ENCODE results near the gene TRIM36. TPM values are rescaled to one million over a fixed set of nuclear protein-coding genes. Genes with fewer than 3 reads are reported as not detected.

TRIM36 gene
- total RNA-seq, 1 donor from 2014 or later = 22.9 TPM

DNA sequence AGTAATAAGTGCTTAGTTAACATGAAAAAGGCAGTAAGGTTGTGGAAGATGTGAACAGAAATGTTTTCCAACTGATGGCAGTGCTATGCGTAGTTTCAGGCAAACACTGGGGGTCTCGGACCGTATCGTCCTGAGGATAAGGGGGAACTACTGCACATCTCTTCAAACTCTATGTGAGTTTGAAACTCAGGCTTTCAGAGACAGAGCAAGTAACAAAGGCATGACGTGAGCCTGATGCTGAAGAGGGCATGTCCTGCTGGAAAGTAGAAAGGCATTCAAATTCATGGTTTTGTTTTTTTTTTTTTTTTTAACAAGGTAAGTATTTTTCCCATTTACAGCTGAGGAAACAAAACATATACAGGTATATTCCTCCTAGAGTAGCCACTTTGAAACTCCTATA lies 59.9 kb downstream of the TRIM36 start:
- no peak for DNase-seq (ENCODE audit: low read depth, low spot score)
- TF ChIP-seq, protein P1, sequence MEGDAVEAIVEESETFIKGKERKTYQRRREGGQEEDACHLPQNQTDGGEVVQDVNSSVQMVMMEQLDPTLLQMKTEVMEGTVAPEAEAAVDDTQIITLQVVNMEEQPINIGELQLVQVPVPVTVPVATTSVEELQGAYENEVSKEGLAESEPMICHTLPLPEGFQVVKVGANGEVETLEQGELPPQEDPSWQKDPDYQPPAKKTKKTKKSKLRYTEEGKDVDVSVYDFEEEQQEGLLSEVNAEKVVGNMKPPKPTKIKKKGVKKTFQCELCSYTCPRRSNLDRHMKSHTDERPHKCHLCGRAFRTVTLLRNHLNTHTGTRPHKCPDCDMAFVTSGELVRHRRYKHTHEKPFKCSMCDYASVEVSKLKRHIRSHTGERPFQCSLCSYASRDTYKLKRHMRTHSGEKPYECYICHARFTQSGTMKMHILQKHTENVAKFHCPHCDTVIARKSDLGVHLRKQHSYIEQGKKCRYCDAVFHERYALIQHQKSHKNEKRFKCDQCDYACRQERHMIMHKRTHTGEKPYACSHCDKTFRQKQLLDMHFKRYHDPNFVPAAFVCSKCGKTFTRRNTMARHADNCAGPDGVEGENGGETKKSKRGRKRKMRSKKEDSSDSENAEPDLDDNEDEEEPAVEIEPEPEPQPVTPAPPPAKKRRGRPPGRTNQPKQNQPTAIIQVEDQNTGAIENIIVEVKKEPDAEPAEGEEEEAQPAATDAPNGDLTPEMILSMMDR (conservative IDR thresholded peaks at IDR 0.05) = no peak
- H3K9me3 Mint-ChIP-seq = no peaks in the 10 kb centered on the region
- H3K27ac Mint-ChIP-seq (ENCODE audit: unreplicated experiment) = no peak overlapping the region
- H3K4me1 Mint-ChIP-seq = no peaks in the 10 kb centered on the region
- H3K27me3 Mint-ChIP-seq (ENCODE audit: low read depth) = peaks cover 4% of the 10 kb centered on the region
- no peak overlapping the region for H3K4me3 Mint-ChIP-seq
- H3K36me3 Mint-ChIP-seq (ENCODE audit: low read depth) = no peaks in the 10 kb centered on the region

DNA sequence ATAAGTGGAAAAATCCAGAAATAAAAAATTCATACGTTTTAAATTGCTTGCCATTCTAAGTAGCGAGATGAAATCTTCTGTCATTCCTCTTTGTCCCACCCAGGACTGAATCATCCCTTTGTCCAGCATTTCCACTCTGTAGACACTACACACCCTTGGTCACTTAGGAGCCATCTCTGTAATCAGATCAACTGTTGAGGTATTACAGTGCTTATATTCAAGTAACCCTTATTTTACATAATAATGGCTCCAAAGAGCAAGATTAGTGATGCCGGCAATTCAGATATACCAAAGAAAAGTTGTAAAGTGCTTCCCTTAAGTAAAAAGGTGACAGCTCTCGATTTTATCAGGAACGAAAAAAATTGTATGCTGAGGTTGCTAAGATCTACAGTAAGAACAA lies 60.4 kb downstream of the TRIM36 start:
- TF ChIP-seq, protein P1 (conservative IDR thresholded peaks at IDR 0.05) = no peak
- Mint-ChIP-seq H3K4me1 (no peaks in the 10 kb centered on the region), H3K27ac (ENCODE audit: unreplicated experiment) (no peak overlapping the region), H3K36me3 (ENCODE audit: low read depth) (no peaks in the 10 kb centered on the region), H3K4me3 (no peak overlapping the region), H3K9me3 (no peaks in the 10 kb centered on the region), H3K27me3 (ENCODE audit: low read depth) (peaks cover 4% of the 10 kb centered on the region)
- DNase-seq (ENCODE audit: low read depth, low spot score) = no peak

DNA sequence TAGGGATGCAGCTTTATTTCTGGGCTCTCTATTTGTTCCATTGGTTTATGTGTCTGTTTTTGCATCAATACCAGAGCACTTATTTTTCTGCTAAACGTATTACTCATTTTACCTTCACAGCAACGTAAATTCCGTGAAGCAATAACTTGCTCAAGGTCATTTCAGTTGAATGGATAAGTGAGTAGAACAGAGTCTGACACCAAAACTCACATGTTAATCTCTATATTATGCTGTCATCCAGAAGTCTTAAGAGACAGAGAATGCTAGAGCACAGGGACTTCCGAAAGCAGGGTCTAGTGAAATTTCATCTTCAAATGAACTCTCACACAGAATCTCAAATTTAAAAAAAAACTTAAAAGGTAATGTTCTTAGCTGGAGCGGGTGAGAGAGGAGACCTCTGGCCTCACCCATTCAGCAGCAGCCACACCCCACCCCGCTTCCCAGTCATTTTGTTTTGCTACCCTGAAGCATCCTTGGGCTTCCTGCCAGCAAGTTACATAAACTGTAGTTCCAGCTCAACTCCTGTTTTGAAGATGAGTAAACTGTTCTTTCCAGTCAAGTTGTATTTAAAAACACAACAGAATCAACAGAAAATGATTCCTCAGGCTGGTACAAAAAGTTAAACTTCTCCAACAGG lies 69.3 kb downstream of the TRIM36 start:
- H3K4me1 Mint-ChIP-seq = peaks cover 4% of the 10 kb centered on the region
- no peaks in the 10 kb centered on the region for H3K36me3 Mint-ChIP-seq (ENCODE audit: low read depth)
- H3K27ac Mint-ChIP-seq (ENCODE audit: unreplicated experiment) = no peak overlapping the region
- DNase-seq (ENCODE audit: low read depth, low spot score) = no peak
- no peaks in the 10 kb centered on the region for H3K9me3 Mint-ChIP-seq
- TF ChIP-seq, protein P1 (conservative IDR thresholded peaks at IDR 0.05) = no peak
- H3K27me3 Mint-ChIP-seq (ENCODE audit: low read depth) = no peaks in the 10 kb centered on the region
- H3K4me3 Mint-ChIP-seq = no peak overlapping the region

DNA sequence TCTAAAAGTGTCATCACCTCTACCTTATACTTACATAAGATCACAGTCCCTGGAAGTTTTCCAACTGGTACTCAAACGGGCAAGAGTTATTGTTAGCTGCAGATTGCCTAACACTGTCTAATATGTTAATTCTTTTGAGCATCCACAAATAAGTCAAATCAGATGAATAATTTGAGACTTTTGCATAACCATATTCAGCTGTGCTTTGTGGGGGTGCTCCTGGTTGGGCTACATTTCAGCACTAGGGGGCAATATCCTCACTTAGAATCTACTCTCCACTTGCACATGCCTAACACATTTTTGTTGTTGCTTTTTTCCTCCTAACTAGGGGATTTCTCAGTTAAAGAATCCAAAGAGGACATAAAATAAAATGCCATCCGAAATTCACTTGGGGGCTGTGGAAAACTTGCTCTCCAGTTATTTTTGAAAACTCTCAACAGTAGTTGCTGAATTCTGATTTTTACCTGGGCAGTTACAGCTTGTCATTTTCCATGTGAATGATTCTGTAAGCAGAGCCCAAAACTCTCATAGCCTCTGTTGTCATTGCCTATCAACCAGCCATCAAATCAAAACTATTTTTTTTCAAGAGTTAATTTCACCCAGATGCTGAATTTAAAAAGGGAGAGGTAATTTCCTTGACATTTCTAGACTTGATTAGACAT lies 71.5 kb downstream of the TRIM36 start:
- DNase-seq (ENCODE audit: low read depth, low spot score) = peak; percentile 13
- no peaks in the 10 kb centered on the region for H3K36me3 Mint-ChIP-seq (ENCODE audit: low read depth)
- H3K9me3 Mint-ChIP-seq = no peaks in the 10 kb centered on the region

DNA sequence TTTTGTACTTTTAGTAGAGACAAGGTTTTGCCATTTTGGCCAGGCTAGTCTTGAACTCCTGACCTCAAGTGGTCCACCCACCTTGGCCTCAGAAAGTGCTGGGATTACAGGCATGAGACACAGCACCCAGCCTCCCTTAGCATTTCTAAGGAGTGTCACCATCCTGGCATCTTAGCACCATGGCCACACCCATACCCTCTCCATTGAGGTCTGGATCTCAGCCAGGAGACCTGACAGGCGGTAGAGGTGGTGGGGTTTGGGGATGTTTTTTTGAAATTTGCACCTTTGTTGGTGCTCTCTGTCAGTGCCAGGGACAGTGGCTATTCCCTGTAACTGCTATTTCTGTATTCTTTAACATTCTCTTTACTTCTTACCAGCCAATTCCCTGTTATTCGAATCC lies 72.5 kb downstream of the TRIM36 start:
- Mint-ChIP-seq H3K9me3 (no peaks in the 10 kb centered on the region), H3K36me3 (ENCODE audit: low read depth) (no peaks in the 10 kb centered on the region), H3K27me3 (ENCODE audit: low read depth) (no peaks in the 10 kb centered on the region), H3K4me3 (no peak overlapping the region), H3K27ac (ENCODE audit: unreplicated experiment) (no peak overlapping the region), H3K4me1 (peaks cover 4% of the 10 kb centered on the region)
- no peak for DNase-seq (ENCODE audit: low read depth, low spot score)
- TF ChIP-seq, protein P1 (conservative IDR thresholded peaks at IDR 0.05) = no peak

More for the DNA sequence above, 71.5 kb downstream of the TRIM36 start:
- Mint-ChIP-seq H3K4me1 (peaks cover 4% of the 10 kb centered on the region), H3K27me3 (ENCODE audit: low read depth) (no peaks in the 10 kb centered on the region), H3K4me3 (no peak overlapping the region), H3K27ac (ENCODE audit: unreplicated experiment) (no peak overlapping the region)
- TF ChIP-seq, protein P1 (conservative IDR thresholded peaks at IDR 0.05) = peak; percentile 80

All from neural crest cell (in vitro differentiated cells).